ENCODE results near the gene HLA-E.
A peak's percentile ranks its signal among the peaks of the same experiment; 100 is the strongest.
"Not testable (repeated sequence)": the region's sequence is repeated elsewhere in the genome, so short reads cannot be mapped to it uniquely, and the experiment has no call there.

The HLA-E gene

DNA sequence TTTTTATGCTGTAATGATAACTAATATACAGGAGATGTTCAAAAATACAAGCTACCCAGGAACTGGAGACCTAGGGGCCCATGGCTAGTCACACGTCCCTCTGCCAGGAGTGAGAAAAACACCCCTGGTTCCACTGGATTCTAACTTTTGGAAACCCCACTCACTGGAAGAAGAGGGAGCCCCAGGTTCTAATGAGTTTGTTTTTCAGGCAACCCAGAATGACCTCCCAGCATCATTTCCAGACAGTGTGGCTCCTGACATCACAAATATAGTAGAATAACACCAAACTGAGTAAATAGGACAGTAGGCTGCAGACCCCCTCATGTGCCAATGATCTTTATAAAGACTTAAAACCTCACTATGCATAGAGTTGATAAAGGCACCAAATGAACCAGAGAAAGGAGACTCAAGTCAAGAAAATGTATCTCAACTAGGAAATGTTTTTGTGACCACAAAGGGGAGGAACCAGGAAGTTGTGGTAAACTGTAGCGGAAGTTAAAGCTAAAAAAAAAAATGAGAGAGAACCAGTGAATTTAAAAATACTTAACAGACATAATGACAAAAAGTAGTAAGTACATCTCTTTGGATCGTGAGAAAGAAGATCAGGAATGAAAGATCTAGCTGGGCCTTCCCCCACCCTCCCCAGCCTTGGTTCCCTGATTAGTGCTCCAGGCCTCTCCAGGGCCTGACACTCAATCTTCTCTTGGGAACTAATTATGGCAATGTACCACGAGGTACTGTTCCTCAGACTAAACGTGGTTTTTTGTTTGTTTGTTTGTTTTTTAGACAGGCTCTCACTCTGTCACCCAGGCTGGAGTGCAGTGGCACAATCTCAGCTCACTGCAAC lies 19.8 kb downstream of the HLA-E start:
- DNase-seq, result no peak

DNA sequence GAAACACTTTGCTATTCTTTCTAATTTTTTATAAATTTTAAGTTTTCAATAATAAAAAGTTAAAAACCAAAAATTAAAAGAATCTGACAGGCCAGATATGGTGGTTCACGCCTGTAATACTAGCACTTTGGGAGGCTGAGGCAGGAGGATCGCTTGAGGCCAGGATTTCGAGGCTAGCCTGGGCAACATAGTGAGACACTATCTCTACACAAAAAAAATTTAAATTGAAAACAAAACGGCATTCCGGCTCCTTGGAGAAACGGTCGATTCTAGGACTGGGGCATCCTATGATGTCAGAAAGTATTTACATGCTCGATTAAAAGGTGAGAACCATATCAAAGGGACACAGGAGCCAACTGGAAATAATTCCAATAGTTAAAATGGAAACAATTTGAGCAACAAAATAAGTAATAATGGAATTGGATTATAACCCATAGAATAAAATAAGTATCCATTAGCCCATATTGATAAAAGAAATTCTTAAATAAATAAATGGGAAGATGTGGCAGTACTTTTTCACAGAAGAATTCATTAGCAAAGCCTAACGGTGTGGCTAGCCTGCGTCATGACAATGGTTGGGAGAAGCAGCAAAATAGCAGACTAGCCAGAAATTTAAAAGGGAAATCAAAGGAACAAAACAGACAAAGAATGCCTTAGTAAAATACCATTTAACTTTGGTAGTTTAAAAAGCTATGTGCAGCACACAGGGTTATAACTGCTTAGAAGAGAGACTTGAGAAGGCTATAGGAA lies 21.3 kb downstream of the HLA-E start:
- DNase-seq, result no peak

- no peak for DNase-seq
These were observed 21.8 kb downstream of the HLA-E start for GRCh38 chr6:30511169-30511546.

DNA sequence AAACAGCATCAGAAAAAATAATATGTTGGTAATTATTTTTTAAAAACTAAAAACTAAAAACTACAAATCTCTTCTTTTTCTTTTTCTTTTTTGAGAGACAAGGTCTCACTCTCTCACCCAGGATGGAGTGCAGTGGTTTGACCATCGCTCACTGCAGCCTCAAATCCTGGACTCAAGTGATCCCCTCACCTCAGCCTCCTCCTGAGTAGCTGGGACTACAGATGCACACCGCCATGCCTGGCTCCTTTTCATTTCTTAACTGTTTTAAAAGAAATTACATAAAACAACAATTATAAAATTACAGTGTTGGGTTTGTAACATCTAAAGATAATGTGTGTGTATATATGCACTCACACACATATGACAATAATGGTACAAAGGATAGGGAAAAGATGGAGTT lies 24.1 kb downstream of the HLA-E start:
- no peak for DNase-seq

DNA sequence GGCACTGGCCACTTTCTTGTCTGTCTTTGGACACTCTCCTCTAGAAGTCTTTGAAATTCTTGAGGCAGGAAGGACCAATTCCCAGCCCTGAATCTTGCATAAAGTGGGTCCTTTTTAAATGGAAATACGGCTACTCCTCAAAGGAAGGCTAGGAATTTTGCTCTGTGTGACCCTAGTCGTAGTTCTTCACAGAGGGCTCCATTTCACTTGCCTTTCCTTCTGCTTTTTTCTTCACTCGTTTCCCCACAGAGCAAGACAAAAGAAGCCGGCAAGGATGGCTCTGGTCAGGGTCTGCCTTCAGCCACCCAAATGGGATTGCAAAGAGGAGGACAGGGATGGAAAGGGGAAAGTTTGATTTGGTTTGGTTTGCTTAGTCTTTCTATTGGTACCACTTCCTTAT lies 25.8 kb downstream of the HLA-E start:
- no peak for DNase-seq

GRCh38 chr6:30515944-30516753 lies 26.8 kb downstream of the HLA-E start:
- no peak for DNase-seq

DNA sequence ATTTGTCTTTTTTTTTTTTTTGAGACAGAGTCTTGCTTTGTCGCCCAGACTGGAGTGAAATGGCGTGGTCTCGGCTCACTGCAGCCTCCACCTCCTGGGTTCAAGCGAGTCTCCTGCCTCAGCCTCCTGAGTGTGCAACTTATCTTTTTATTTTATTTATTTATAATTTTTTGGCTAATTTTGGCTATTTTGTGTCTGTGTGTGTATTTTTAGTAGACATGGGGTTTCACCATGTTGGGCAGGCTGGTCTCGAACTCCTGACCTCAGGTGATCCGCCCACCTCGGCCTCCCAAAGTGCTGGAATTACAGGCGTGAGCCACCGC lies 27.4 kb downstream of the HLA-E start:
- not testable (repeated sequence) for DNase-seq

DNA sequence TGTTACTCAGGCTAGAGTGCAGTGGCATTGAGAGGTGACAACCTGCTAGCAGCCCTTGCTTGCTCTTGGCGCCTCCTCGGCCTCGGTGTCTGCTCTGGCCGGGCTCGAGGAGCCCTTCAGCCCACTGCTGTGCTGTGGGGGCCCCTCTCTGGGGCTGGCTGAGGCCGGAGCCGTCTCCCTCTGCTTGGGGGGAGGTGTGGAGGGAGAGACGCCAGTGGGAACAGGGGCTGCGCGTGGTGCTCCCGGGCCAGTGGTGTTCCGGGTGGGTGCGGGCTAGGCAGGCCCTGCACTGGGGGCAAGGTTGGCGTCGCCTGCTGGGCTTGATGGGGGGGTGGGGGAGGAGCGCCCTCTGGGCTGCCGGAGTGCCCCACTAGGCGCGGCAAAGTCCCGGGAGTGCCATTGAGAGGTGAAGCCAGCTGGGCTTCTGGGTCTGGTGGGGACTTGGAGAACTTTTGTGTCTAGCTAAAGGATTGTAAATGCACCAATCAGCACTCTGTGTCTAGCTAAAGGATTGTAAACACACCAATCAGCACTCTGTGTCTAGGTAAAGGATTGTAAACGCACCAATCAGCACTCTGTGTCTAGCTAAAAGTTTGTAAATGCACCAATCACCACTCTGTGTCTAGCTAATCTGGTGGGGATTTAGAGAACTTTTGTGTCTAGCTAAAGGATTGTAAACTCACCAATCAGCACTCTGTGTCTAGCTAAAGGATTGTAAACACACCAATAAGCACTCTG lies 28.6 kb downstream of the HLA-E start:
- not testable (repeated sequence) for DNase-seq

DNA sequence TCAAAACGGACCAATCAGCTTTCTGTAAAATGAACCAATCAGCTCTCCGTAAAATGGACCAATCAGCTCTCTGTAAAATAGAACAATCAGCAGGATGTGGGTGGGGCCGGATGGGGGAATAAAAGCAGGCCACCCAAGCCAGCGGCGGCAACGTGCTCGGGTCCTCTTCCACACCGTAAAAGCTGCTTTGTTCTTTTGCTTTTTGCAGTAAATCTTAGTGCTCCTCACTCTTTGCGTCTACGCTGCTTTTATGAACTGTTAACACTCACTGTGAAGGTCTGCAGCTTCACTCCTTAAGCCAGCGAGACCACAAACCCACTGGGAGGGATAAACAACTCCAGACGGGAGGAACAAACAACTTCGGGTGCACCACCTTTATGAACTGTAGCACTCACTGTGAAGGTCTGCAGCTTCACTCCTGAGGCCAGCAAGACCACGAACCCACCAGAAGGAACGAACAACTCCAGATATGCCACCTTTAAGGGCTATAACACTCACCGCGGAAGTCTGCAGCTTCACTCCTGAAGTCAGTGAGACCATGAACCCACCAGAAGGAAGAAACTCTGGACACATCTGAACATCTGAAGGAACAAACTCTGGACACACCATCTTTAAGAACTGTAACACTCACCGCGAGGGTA lies 29.3 kb downstream of the HLA-E start:
- DNase-seq, result not testable (repeated sequence)

GRCh38 chr6:30520522-30520921 lies 31.2 kb downstream of the HLA-E start:
- no peak for DNase-seq

DNA sequence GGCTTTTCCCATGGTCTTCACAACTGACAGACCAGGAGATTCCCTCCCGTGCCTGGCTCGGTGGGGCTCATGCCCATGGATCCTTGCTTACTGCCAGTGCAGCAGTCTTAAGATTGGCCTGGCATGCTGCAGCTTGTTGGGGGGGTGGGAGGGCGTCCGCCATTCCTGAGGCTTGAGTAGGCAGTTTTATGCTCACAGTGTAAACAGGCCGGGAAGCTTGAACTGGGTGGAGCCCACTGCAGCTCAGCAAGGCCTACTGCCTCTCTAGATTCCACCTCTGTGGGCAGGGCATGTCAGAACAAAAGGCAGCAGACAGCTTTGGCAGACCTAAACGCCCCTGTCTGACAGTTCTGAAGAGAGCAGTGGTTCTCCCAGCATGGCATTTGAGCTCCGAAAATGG lies 31.8 kb downstream of the HLA-E start:
- DNase-seq, result not testable (repeated sequence)

DNA sequence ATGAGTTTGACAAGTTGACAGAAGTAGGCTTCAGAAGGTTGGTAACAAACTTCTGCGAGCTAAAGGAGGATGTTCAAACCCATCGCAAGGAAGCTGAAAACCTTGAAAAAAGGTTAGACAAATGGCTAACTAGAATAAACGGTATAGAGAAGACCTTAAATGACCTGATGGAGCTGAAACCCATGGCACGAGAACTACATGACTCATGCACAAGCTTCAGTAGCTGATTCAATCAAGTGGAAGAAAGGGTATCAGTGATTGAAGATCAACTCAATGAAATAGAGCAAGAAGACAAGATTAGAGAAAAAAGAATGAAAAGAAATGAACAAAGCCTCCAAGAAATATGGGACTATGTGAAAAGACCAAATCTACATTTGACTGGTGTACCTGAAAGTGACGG lies 32.6 kb downstream of the HLA-E start:
- not testable (repeated sequence) for DNase-seq

DNA sequence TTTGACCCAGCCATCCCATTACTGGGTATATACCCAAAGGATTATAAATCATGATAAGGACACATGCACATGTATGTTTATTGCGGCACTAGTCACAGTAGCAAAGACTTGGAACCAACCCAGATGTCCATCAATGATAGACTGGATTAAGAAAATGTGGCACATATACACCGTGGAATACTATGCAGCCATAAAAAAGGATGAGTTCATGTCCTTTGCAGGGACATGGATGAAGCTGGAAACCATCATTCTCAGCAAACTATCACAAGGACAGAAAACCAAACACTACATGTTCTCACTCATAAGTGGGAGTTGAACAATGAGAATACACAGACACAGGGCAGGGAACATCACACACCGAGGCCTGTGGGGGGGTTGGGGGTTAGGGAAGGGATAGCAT lies 37.1 kb downstream of the HLA-E start:
- DNase-seq, result not testable (repeated sequence)

DNA sequence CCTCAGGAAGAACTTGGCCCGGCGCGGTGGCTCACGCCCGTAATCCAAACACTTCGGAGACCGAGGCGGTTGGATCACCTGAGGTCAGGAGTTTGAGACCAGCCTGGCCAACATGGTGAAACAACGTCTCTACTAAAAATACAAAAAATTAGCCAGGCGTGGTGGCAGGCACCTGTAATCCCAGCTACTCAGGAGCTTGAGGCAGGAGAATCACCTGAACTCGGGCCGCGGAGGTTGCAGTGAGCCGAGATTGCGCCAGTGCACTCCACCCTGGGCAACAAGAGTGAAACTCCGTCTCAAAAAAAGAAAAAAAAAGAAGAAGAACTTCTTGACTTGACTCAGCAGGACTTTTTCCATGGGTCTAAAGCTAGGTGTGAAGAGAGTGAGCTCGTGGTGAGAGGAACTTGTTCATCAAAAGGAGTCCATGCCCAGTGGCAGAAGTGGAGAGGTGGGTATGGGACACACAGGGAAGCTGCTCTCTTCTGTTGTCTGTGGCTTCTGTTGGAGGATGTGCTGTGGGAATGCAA lies 40.1 kb downstream of the HLA-E start:
- DNase-seq, result not testable (repeated sequence)

- DNase-seq, result no peak
These were observed 40.7 kb downstream of the HLA-E start for GRCh38 chr6:30530014-30530413.

DNA sequence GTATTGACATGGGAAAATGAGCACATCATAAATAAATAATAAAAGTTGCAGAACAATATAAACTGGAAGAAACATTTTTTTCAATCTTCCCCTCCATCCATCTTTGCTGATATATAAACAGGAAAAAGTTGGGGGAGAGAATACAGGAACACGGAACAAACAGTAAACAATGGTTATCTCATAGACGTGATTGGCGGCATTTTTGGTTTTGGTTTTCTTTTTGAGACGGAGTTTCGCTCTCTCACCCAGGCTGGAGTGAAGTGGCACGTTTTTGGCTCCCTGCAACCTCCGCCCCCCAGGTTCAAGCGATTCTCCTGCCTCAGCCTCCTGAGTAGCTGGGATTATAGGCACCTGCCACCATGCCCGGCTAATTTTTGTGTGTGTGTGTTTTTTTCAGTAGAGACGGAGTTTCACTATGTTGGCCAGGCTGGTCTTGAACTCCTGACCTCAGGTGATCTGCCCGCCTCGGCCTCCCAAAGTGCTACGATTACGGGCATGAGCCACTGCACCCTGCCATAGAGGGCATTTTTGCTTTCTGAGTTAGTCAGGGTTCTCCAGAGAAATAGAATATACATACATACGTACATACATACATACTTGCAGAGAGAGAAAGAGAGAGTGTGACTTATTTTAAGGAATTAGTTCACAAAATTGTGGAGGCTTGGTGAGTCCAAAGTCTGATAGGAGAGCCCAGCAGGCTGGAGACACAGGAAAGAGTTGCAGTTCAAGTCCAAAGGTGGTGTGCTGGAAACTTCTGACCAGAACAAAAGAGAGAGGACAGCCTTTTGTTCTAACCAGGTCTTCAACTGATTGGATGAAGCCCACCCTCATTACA lies 44.4 kb downstream of the HLA-E start:
- no peak for DNase-seq

DNA sequence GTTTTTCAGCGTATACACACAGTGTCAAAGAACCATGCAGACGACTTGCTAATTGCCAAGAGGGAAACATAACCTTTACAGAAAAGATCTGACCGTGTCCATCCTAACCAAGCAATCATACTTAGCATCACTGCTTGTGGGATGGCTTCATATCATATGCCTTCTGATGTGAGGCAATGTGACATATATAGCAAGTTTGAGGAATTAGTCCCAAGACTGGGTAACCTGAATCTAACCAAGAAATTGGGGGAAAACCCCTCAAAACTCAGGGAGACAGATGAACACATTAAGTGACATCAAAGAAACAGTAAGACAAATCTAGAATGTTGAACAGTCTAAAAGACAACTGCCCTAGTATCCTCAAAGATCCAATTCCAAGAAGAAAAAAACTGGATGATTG lies 48.6 kb downstream of the HLA-E start:
- DNase-seq, result no peak

GRCh38 chr6:30541515-30542403 lies 52.5 kb downstream of the HLA-E start:
- DNase-seq, result peak; percentile 3

- DNase-seq, result no peak
These were observed 53.1 kb downstream of the HLA-E start for GRCh38 chr6:30542404-30542725.

DNA sequence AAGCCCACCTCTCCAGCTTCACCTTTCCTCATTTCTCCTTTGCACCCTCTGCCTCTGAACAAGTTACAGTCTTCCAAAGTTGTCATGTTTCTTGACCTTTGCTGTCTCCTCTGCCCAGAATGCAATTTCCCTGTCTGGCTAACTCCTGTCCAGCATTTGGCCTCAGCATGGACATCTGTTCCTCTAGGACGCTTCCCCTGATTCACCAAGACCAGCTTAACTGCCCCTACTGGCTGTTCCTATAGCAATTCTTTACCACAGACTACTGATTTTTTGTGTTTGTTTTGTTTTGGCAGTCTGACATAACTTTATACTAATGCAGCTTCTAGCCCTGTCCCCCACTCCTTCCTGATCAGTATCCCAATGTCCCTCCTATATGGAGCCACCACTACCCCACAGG lies 53.6 kb downstream of the HLA-E start:
- DNase-seq, result no peak
